ENCODE measurements around the gene FICD.
"Not testable (repeated sequence)": the region's sequence is repeated elsewhere in the genome, so short reads cannot be mapped to it uniquely, and the experiment has no call there.

The FICD gene

GRCh38 chr12:108531929-108532848 is 17.1 kb downstream of the FICD start:
- DNase-seq (ENCODE audit: low read depth in 2 of 2): no peak

- DNase-seq (ENCODE audit: low read depth in 2 of 2): no peak
These were observed 23.1 kb downstream of the FICD start for GRCh38 chr12:108538146-108538545.

- no peak for DNase-seq (ENCODE audit: low read depth in 2 of 2)
These were observed 23.6 kb downstream of the FICD start for GRCh38 chr12:108538616-108539195.

- DNase-seq (ENCODE audit: low read depth in 2 of 2): no peak
These were observed 27.2 kb downstream of the FICD start for GRCh38 chr12:108542320-108542719.

- DNase-seq (ENCODE audit: low read depth in 2 of 2): no peak
These were observed 28.6 kb downstream of the FICD start for GRCh38 chr12:108543652-108544051.

GRCh38 chr12:108547686-108548085 is 32.6 kb downstream of the FICD start:
- DNase-seq (ENCODE audit: low read depth in 2 of 2): no peak

GRCh38 chr12:108548954-108549521 is 34.0 kb downstream of the FICD start:
- no peak for DNase-seq (ENCODE audit: low read depth in 2 of 2)

- no peak for DNase-seq (ENCODE audit: low read depth in 2 of 2)
These were observed 36.5 kb downstream of the FICD start for GRCh38 chr12:108551535-108551934.

- no peak for DNase-seq (ENCODE audit: low read depth in 2 of 2)
These were observed 38.7 kb downstream of the FICD start for GRCh38 chr12:108553799-108554198.

GRCh38 chr12:108555383-108555782 is 40.3 kb downstream of the FICD start:
- DNase-seq (ENCODE audit: low read depth in 2 of 2): not testable (repeated sequence)

GRCh38 chr12:108559007-108559655 is 44.1 kb downstream of the FICD start:
- DNase-seq (ENCODE audit: low read depth in 2 of 2): no peak

GRCh38 chr12:108559748-108560147 is 44.7 kb downstream of the FICD start:
- DNase-seq (ENCODE audit: low read depth in 2 of 2): no peak

GRCh38 chr12:108560321-108560721 is 45.2 kb downstream of the FICD start:
- DNase-seq (ENCODE audit: low read depth in 2 of 2): no peak

- DNase-seq (ENCODE audit: low read depth in 2 of 2): peak; percentile 59 to 69
These were observed 46.0 kb downstream of the FICD start, which contains the start of gene SART3 for GRCh38 chr12:108560752-108561719. SART3 (minus strand) TSS chr12:108561173; CDS start chr12:108561154, 19 bp downstream.

GRCh38 chr12:108561852-108562347 is 46.8 kb downstream of the FICD start:
- no peak for DNase-seq (ENCODE audit: low read depth in 2 of 2)

- DNase-seq (ENCODE audit: low read depth in 2 of 2): peak; percentile 95 to 98
These were observed 47.5 kb downstream of the FICD start, which contains the start of gene ISCU for GRCh38 chr12:108562348-108563135. ISCU (plus strand) TSS chr12:108562596; CDS start chr12:108562623, 27 bp downstream.

- DNase-seq (ENCODE audit: low read depth in 2 of 2): peak; percentile 64 to 77
These were observed 48.2 kb downstream of the FICD start for GRCh38 chr12:108563136-108563803.

GRCh38 chr12:108563804-108564151 is 48.7 kb downstream of the FICD start:
- no peak for DNase-seq (ENCODE audit: low read depth in 2 of 2)

GRCh38 chr12:108564724-108565123 is 49.6 kb downstream of the FICD start:
- no peak for DNase-seq (ENCODE audit: low read depth in 2 of 2)

All from stimulated activated CD8-positive, alpha-beta memory T cell treated with anti-CD3 and anti-CD28 coated beads, Interleukin-15, amount 100 ng/mL, for 4 hours (primary cell).